CD4-positive, alpha-beta T cell treated with Interleukin-12 subunit alpha and Interleukin-12 subunit beta, for 1 hour (primary cell): ENCODE measurements around the gene PC.
A peak's percentile ranks its signal among the peaks of the same experiment; 100 is the strongest.

Source experiments
- DNase-seq: peaks from one replicate; pipeline ENCODE4 v3.0.0-alpha.2; 2020

The PC gene

GRCh38 chr11:66863428-66864125 lies 94.6 kb downstream of the PC start:
- no peak for DNase-seq

- no peak for DNase-seq
These were observed 95.6 kb downstream of the PC start for GRCh38 chr11:66862559-66863037.

- no peak for DNase-seq
These were observed 96.2 kb downstream of the PC start for GRCh38 chr11:66861774-66862558.

GRCh38 chr11:66861038-66861773 lies 97.0 kb downstream of the PC start:
- DNase-seq = no peak

GRCh38 chr11:66860449-66860831 lies 97.7 kb downstream of the PC start:
- no peak for DNase-seq

- DNase-seq = no peak
These were observed 98.3 kb downstream of the PC start for GRCh38 chr11:66859686-66860448.

- DNase-seq = no peak
These were observed 99.1 kb downstream of the PC start for GRCh38 chr11:66858939-66859685.

GRCh38 chr11:66858186-66858938 lies 99.8 kb downstream of the PC start:
- no peak for DNase-seq

- DNase-seq = no peak
These were observed 100.3 kb downstream of the PC start for GRCh38 chr11:66857927-66858185.

- DNase-seq = no peak
These were observed 100.8 kb downstream of the PC start for GRCh38 chr11:66857234-66857926.

GRCh38 chr11:66856496-66857233 lies 101.5 kb downstream of the PC start, which contains the start of gene LRFN4:
Gene LRFN4 (plus strand): TSS chr11:66857064. CDS start chr11:66857745, 681 bp downstream.
- DNase-seq = peak; percentile 67

- DNase-seq = peak; percentile 84
These were observed 102.3 kb downstream of the PC start for GRCh38 chr11:66855574-66856495.

GRCh38 chr11:66854729-66855211 lies 103.4 kb downstream of the PC start:
- DNase-seq = no peak

- no peak for DNase-seq
These were observed 103.9 kb downstream of the PC start for GRCh38 chr11:66854231-66854661.

- DNase-seq = no peak
These were observed 104.6 kb downstream of the PC start for GRCh38 chr11:66853242-66854229.

- DNase-seq = no peak
These were observed 105.5 kb downstream of the PC start for GRCh38 chr11:66852466-66853241.
